ENCODE data around the gene SASH1. TPM values are rescaled to one million over a fixed set of nuclear protein-coding genes. Genes with fewer than 3 reads are reported as not detected.

Gene SASH1
- polyA plus RNA-seq, 6 donors from 2014 or later = not detected

GRCh38 chr6:148497717-148498116 is 155.1 kb downstream of the SASH1 start:
- no peaks in the 10 kb centered on the region for H3K9me3 Mint-ChIP-seq
- ATAC-seq (ENCODE audit: low read depth in 2 of 2) = no peak
- no peaks in the 10 kb centered on the region for H3K36me3 Mint-ChIP-seq
- no peak overlapping the region for H3K4me3 Mint-ChIP-seq
- H3K27ac Mint-ChIP-seq = no peak overlapping the region
- H3K4me1 Mint-ChIP-seq = no peaks in the 10 kb centered on the region
- H3K27me3 Mint-ChIP-seq = peaks cover 20 to 28% (median 27%) of the 10 kb centered on the region in 3 donors
- DNase-seq = no peak

- H3K4me3 Mint-ChIP-seq = no peak overlapping the region
- no peak overlapping the region for H3K27ac Mint-ChIP-seq
- no peaks in the 10 kb centered on the region for H3K36me3 Mint-ChIP-seq
- ATAC-seq (ENCODE audit: low read depth in 2 of 2) (no peak), DNase-seq (no peak)
- peaks cover 0 to 3% (median 0%) of the 10 kb centered on the region in 7 donors for H3K9me3 Mint-ChIP-seq
- H3K4me1 Mint-ChIP-seq = no peaks in the 10 kb centered on the region
- peaks cover 30 to 42% (median 39%) of the 10 kb centered on the region in 3 donors for H3K27me3 Mint-ChIP-seq
These were observed 157.8 kb downstream of the SASH1 start for GRCh38 chr6:148500402-148500801.

DNA sequence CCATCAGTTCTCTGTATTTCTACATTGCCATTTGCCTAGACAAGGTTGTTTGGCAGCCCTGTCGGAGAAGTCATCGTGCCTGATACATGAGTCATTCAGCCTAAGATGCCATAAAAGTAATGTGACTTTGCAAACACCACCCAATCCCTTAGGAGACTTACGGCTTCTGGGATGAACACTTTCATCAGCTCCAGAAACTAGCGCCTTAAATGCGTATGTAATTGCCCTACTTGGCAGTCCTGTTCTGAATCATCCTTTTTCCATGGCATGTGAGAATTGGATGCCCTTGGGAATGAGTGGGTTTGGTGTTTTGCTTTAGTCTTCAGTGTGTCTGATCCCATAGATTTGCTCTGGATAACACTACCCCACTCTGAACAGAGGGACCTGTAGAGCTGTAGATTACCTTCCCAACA is 158.5 kb downstream of the SASH1 start:
- Mint-ChIP-seq H3K4me3 (no peak overlapping the region), H3K27me3 (peaks cover 30 to 42% (median 39%) of the 10 kb centered on the region in 3 donors), H3K9me3 (peaks cover 0 to 3% (median 0%) of the 10 kb centered on the region in 7 donors), H3K4me1 (no peaks in the 10 kb centered on the region), H3K27ac (no peak overlapping the region), H3K36me3 (no peaks in the 10 kb centered on the region)
- DNase-seq (no peak), ATAC-seq (ENCODE audit: low read depth in 2 of 2) (no peak)

- peaks cover 0 to 3% (median 0%) of the 10 kb centered on the region in 7 donors for H3K9me3 Mint-ChIP-seq
- ATAC-seq (ENCODE audit: low read depth in 2 of 2) (no peak), DNase-seq (no peak)
- peak overlapping the region in 1 of 8 donors; percentile 69 for H3K4me3 Mint-ChIP-seq
- H3K4me1 Mint-ChIP-seq = no peaks in the 10 kb centered on the region
- no peak overlapping the region for H3K27ac Mint-ChIP-seq
- peaks cover 35 to 50% (median 48%) of the 10 kb centered on the region in 3 donors for H3K27me3 Mint-ChIP-seq
- no peaks in the 10 kb centered on the region for H3K36me3 Mint-ChIP-seq
These were observed 159.6 kb downstream of the SASH1 start for GRCh38 chr6:148502083-148502772.

DNA sequence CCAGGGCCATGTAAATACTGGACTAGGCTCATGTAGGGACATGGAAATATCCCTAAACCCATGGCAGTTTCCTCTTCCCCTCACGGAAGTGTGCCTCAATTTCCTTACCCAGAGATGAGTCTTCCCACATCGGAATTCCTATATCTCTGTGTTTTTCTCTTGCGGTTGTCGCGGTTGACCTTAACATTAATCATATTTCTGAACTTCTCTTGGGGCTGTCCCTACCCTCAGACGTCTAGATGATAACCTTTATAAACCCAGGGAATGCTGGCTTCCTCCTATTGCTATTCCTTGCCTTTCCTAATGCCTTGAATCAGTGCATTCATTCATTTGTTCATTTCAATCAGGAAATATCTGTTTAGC is 160.1 kb downstream of the SASH1 start:
- H3K27me3 Mint-ChIP-seq = peaks cover 38 to 55% (median 53%) of the 10 kb centered on the region in 3 donors

GRCh38 chr6:148503703-148504102 is 161.1 kb downstream of the SASH1 start:
- ATAC-seq (ENCODE audit: low read depth in 2 of 2) = no peak
- Mint-ChIP-seq H3K36me3 (no peaks in the 10 kb centered on the region), H3K4me3 (no peak overlapping the region), H3K27me3 (peaks cover 41 to 65% (median 59%) of the 10 kb centered on the region in 3 donors), H3K9me3 (peaks cover 0 to 3% (median 0%) of the 10 kb centered on the region in 7 donors), H3K27ac (no peak overlapping the region), H3K4me1 (no peaks in the 10 kb centered on the region)
- no peak for DNase-seq

More for the DNA sequence above, 160.1 kb downstream of the SASH1 start:
- ATAC-seq (ENCODE audit: low read depth in 2 of 2) (no peak), DNase-seq (no peak)
- Mint-ChIP-seq H3K36me3 (no peaks in the 10 kb centered on the region), H3K4me1 (no peaks in the 10 kb centered on the region), H3K9me3 (peaks cover 0 to 3% (median 0%) of the 10 kb centered on the region in 7 donors), H3K4me3 (no peak overlapping the region), H3K27ac (no peak overlapping the region)

DNA sequence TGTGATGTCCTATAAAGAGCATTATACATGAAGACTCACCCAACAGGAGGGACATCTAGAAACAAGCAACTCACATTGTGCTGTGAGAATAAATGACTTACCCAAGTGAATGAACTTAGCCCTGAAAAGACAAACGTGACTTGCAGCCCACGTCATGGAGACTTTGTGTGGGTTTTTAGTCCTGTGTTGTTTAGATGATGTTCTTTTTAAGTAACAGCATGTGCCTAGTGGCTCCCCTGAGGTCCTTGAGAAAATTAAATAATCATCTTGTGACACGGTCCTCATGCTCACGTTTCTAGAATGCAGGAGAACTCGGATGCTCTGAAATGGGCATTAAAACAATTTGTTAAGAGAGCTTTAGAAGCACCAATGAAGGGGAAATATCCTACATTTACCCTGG is 165.1 kb downstream of the SASH1 start:
- no peak for DNase-seq
- Mint-ChIP-seq H3K36me3 (no peaks in the 10 kb centered on the region), H3K9me3 (peaks cover 0 to 3% (median 0%) of the 10 kb centered on the region in 7 donors), H3K4me3 (no peak overlapping the region), H3K4me1 (no peaks in the 10 kb centered on the region), H3K27me3 (peaks cover 20 to 57% (median 49%) of the 10 kb centered on the region in 3 donors), H3K27ac (no peak overlapping the region)
- no peak for ATAC-seq (ENCODE audit: low read depth in 2 of 2)

DNA sequence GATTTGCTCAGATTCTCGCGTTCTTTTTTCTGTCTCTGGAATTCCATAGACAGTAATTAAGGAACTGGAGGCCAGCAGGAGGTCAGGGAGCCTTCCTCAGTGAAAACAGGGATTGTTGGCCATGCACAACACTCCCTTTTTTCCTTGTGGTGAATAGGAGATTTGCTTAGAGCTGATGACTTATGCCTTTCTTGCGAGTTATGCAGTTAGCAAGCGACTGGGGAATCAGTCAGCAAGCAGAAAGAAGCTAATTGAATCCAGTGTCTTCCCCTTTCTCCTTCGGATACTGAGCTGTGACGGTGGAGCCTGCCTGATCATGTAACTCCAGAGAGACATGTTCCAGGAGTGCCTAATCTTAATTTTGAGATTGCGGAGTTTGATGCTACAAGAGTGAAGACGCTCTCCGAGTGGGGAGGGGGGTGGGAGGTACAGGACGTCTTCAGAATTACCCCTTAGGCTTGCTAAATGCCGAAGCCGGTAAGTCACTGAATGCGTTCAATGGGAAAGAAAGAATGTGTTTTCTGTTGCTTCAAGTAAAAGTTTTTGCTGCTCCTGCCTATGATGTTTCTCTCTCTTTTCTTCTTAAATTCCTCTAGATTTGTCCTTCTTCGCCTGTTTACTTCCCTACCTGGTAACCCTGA is 165.9 kb downstream of the SASH1 start:
- peak overlapping the region in 1 of 6 donors; percentile 4 for H3K27ac Mint-ChIP-seq
- H3K4me1 Mint-ChIP-seq = no peaks in the 10 kb centered on the region
- H3K27me3 Mint-ChIP-seq = peaks cover 19 to 61% (median 49%) of the 10 kb centered on the region in 3 donors
- ATAC-seq (ENCODE audit: low read depth in 2 of 2) (no peak), DNase-seq (no peak)
- no peak overlapping the region for H3K4me3 Mint-ChIP-seq
- H3K9me3 Mint-ChIP-seq = peaks cover 0 to 2% (median 0%) of the 10 kb centered on the region in 7 donors
- H3K36me3 Mint-ChIP-seq = no peaks in the 10 kb centered on the region

GRCh38 chr6:148509119-148509799 is 166.6 kb downstream of the SASH1 start:
- peak overlapping the region in 1 of 6 donors; percentile 4 for H3K27ac Mint-ChIP-seq
- H3K36me3 Mint-ChIP-seq = no peaks in the 10 kb centered on the region
- H3K4me3 Mint-ChIP-seq = no peak overlapping the region
- peaks cover 17 to 61% (median 48%) of the 10 kb centered on the region in 3 donors for H3K27me3 Mint-ChIP-seq
- no peaks in the 10 kb centered on the region for H3K4me1 Mint-ChIP-seq
- ATAC-seq (ENCODE audit: low read depth in 2 of 2) (no peak), DNase-seq (no peak)
- peaks cover 0 to 2% (median 0%) of the 10 kb centered on the region in 7 donors for H3K9me3 Mint-ChIP-seq

DNA sequence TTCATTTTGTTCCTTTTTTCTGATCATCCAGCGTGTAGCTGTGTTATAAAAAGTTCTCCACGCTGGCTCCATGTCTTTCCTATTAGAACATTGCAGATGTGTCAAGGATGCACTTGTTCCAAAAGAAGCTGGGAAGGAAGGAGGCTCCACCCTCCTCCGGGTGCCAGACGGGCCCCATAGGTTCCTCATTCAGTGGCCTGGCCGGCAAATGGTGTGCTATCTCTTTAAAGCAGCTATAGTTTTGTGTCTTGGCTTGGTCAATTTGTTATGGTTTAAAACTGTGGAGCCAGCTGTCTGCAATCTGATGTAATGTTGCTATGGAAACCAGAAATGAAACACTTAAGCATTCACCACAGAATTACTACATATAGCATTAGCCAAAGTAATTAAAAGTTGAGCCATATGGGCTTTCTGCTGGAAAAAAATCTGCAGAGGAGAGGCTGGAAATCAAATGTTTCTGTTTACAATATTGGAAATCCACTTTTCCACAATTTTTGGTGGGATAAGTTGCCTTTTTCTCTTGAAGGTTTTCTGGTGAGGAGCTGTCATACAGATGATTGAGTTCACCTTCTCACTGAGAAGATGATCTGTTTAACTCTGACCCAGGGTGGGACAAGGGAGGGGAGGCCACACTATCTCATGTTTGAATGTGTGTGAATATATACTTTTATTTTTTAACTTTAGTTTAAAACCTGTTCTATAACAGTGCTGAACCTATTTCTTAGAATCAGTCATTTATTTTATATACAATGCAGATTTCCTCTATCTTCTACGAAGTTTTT is 167.4 kb downstream of the SASH1 start:
- DNase-seq (peak; percentile 2), ATAC-seq (ENCODE audit: low read depth in 2 of 2) (peak; percentile 35 to 61)
- no peaks in the 10 kb centered on the region for H3K4me1 Mint-ChIP-seq

DNA sequence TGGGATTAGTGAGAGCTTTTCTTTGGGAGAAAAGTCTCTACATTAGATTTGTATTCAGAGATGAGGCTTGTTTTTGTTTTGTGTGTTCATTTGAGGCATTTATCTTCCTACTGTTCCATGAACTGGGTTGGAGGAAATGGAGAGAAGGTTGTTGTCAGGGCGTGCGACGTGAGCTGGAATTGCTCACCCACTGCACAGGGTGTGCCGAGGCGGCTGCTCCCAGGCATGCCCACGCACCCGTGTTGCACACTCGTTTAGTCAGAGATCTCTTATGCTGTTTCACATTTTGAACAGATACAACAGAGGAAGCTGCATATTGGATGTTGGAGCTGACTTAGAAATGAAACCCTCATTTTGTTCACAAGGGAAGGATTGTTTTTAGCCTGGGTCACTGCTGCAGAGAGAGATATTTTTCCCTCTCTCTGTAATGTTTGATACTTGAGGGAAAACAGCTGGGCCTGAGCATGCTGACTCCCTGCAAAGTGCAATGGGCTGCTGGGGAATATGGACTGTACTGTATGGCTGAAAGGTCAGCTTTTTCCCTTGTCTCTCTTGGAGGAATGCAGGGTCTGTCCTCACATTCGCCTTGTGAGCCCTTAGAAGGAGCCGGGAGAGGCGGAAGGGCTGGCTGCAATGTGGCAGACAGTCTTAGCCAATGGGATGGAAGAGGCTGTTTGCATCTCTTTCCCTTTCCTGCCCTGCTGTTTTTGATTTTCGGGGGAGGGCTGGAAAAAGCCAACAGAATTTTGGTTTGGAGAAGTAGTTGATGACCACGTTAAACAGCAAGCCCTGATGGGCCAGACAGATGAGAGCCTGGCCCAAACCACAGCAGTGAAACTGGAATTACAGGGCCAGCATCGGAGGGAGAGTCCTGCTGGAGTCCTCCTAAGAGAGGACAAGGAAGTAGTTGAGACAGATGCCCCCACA is 170.8 kb downstream of the SASH1 start:
- no peak for DNase-seq
- H3K27ac Mint-ChIP-seq = no peak overlapping the region
- peaks cover 5 to 12% (median 7%) of the 10 kb centered on the region in 3 donors for H3K4me1 Mint-ChIP-seq
- no peak overlapping the region for H3K4me3 Mint-ChIP-seq
- peaks cover 0 to 3% (median 0%) of the 10 kb centered on the region in 7 donors for H3K9me3 Mint-ChIP-seq
- no peak for ATAC-seq (ENCODE audit: low read depth in 2 of 2)
- no peaks in the 10 kb centered on the region for H3K36me3 Mint-ChIP-seq
- peaks cover 6 to 47% (median 28%) of the 10 kb centered on the region in 3 donors for H3K27me3 Mint-ChIP-seq

More for the DNA sequence above, 167.4 kb downstream of the SASH1 start:
- no peaks in the 10 kb centered on the region for H3K36me3 Mint-ChIP-seq
- H3K27ac Mint-ChIP-seq = no peak overlapping the region
- peaks cover 17 to 59% (median 48%) of the 10 kb centered on the region in 3 donors for H3K27me3 Mint-ChIP-seq
- peaks cover 0 to 2% (median 0%) of the 10 kb centered on the region in 7 donors for H3K9me3 Mint-ChIP-seq
- no peak overlapping the region for H3K4me3 Mint-ChIP-seq

All from naive B cell (primary cell).